ENCODE results near the gene LIN37.
"Not testable (repeated sequence)": the region's sequence is repeated elsewhere in the genome, so short reads cannot be mapped to it uniquely, and the experiment has no call there.

The LIN37 gene

GRCh38 chr19:35789978-35790944, 41.9 kb downstream of the LIN37 start:
- no peak for DNase-seq (ENCODE audit: low read depth)

DNA sequence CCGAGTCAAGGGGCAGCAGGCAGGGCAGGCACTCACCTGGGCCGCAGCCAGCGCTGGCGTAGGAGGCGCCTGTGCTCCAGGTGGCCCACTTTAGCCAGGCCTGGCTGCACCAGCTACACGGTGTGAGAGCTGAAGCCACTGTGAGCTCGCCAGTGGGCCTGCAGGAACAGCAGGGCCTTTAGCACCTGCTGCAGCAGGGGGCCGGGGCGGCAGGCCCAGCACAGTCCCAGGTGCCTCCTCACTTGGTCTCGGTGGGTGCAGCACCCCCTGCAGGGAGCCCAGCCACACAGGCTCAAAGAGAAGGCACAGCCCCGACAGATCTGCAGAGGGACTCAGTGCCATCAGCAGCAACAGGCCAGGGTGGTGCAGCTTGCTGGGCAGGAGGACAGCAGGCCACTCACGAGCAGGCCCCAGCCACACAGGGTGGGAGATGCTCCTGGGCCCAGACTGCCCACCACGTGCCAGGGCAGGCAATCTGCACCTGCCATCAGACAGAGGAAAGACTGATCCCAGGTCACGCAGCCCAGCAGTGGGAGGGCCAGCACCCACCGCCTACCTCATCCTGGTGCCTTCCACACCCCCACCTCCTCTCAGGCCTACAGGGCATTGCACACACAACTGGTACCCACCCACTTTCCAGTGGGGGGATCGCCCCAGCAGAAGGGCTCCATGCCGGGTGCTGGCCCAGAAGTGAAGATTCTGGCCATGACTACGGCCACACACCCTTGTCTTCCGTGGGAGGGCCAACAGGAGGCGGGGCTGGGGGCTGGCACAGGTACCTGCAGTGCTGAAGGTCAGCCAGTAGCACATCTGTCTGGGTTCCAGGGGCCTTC, 42.8 kb downstream of the LIN37 start:
- DNase-seq (ENCODE audit: low read depth), result no peak

GRCh38 chr19:35791814-35792279, 43.5 kb downstream of the LIN37 start:
- DNase-seq (ENCODE audit: low read depth), result no peak

- no peak for DNase-seq (ENCODE audit: low read depth)
Observed at GRCh38 chr19:35792312-35792711, 43.9 kb downstream of the LIN37 start.

DNA sequence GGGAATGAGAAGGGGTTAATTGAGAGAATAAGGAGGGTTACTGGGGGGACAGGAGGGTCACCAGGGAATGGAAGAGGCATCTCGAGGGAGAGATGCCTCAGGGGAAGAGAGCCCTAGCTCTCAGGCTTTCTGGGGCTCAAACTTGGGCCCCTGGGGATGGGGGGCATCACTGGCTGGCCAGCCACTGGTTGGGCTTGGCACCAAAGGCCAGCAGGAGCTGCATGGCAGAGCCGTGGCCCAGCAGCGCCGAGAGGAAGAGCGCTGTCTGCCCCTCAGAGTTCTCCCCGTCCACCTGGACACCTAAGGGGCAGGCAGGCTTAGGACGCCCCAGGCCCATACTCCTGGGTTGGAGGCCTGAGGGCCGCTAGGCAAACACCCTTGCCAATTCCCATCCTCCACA, 44.5 kb downstream of the LIN37 start:
- no peak for DNase-seq (ENCODE audit: low read depth)

DNA sequence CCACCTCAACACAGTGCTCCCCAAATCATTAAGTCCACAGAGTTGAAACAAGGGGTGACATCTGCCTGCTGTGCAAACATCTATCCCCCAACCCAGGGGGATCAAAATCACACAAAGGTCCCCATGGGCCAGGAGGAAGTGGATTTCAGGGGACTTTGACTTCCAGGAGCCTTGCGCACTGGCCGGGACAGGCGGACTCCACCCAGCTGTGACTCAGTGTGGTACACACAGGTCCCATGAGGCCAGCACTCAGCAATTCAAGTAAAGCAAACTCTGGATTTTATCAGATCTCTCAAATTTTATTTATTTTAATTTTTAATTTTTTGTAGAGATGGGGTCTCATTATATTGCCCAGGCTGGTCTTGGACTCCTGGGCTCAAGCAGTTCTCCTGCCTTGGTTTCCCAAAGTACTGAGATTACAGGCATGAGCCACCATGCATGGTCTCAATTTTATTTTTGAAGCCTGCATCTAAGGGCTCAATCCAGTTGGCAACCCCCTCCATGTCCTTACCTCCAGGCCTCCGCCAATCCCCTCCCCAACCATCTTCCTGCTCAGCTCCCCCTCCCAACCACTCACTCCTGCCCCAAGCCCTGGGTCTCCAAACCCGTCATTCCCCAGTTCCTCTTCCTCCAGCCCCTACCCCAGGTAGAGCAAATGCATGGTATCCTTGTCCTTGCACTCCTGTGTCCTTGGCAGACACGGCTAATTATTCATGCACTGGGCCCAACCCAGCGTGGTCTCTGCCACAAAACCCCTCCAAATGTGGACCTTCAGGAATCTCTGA, 45.2 kb downstream of the LIN37 start:
- DNase-seq (ENCODE audit: low read depth), result no peak

DNA sequence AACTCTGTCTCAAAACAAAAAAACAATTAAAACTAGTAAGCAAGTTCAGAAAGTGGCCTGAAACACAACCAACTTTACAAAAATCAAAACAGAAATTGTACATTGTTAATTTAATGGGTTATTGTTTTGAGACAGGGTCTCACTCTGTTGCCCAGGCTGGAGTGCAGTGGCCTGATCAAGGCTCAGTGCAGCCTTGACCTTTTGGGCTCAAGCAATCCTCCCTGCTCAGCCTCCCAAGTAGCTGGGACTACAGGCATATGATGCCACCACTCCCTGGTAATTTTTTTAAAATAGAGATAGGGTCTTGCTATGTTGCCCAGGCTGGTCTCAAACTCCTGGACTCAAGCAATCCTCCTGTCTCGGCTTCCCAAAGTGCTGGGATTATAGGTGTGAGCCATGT, 47.2 kb downstream of the LIN37 start:
- DNase-seq (ENCODE audit: low read depth), result not testable (repeated sequence)

DNA sequence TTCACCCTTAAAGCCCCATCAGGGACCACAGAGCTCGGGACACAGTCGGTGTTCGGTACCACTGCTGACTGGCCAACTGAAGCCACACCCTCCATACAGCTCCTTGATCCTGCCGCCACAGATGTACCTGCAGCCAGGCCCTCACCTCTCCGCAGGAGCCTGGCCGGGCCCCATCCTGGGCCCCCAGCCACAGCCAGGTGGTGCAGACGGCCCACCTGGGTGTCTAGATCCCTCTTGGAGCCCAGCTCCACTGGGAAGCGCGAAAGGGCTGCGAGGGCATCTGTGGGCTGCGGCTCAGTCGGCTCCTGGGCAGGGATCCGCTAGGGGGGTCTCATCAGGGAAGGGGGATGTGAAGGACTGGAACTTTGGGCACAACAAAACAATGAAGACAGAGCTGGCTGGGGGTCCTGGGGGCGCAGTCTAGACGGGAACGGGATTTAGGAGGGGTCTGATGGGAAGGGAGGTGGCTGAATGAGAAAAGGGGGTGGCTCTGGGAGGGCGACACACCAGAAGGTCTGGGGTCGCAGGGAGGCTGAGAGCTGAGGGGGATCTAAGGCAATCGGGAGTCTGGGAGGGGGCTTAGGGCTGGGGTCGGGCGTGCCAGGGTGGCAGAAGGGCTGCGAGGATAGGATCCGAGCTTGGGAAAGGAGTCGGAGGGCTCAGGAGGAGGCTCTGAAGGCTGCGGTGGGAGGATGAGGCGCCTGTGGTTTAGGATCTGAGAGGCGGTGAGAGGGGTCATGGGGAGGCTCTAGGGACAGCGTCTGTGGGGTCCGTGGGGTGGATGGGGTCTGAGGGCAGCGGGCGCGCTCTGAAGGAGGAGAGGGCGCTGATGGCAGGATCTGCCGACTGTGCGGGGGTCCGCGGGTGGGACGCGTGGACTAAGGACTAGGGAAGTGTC, 48.5 kb downstream of the LIN37 start:
- DNase-seq (ENCODE audit: low read depth), result no peak

- DNase-seq (ENCODE audit: low read depth), result no peak
Observed at GRCh38 chr19:35797663-35798062, 49.3 kb downstream of the LIN37 start.

DNA sequence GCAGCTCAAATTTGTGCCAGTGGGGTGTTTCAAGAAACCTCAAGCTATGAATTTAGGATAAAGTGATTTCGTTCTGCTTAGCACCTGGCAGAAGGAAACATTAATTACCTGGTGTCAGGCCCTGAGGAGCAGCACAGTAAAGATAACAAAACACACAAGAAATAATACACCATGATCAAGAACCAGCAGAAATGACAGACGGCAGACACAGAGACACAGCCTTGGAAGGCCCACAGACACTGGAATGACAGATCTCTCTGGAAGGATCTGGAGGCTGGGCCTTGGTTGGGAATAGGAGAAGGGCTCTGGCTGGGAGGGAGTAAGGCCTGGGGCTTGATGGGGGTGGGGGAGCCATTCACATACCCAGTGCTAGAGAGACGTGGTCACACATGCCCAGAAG, 53.5 kb downstream of the LIN37 start:
- DNase-seq (ENCODE audit: low read depth), result no peak

Data from activated T-helper 1 cell treated with Interleukin-2 at 50 U/mL for 16 hours (primary cell).